NCI-H345 treated with DMSO at 0.1 percent for 48 hours (cell line): ENCODE results near the gene NIPAL3.
A peak's percentile ranks its signal among the peaks of the same experiment; 100 is the strongest.
"Not testable (repeated sequence)": the region's sequence is repeated elsewhere in the genome, so short reads cannot be mapped to it uniquely, and the experiment has no call there.

ENCODE experiments used
- DNase-seq: peaks from one replicate; lab custom pipeline; 2025; ENCODE audit not compliant: unreplicated experiment; lab: John Stamatoyannopoulos, UW

NIPAL3 gene

DNA sequence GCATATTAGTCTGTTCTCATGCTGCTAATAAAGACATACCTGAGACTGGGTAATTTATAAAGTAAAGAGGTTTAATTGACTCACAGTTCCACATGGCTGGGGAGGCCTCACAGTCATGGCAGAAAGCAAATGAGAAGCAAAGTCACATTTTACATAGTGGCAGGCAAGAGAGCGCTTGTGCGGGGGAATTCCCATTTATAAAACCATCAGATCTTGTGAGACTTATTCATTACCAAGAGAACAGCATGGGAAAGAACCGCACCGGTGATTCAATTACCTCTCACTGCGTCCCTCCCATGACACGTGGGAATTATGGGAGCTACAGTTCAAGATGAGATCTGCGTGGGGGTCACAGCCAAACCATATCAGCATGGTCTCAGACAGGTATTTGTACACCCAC, 72.6 kb downstream of the NIPAL3 start:
- not testable (repeated sequence) for DNase-seq

DNA sequence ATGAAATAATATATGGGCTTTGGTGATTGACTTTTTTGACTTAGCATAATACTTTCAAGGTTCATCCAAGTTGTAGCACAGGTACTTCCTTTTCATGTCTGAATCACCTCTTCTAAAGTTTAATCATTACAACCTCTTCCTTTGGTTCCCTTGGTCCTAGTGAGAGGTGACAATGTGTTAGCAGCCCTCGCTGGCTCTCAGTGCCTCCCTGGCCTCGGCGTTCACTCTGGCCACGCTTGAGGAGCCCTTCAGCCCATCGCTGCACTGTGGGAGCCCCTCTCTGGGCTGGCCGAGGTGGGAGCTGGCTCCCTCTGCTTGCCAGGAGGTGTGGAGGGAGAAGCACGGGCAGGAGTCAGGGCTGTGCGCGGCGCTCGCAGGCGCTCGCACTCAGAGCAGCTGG, 74.1 kb downstream of the NIPAL3 start:
- DNase-seq: no peak

DNA sequence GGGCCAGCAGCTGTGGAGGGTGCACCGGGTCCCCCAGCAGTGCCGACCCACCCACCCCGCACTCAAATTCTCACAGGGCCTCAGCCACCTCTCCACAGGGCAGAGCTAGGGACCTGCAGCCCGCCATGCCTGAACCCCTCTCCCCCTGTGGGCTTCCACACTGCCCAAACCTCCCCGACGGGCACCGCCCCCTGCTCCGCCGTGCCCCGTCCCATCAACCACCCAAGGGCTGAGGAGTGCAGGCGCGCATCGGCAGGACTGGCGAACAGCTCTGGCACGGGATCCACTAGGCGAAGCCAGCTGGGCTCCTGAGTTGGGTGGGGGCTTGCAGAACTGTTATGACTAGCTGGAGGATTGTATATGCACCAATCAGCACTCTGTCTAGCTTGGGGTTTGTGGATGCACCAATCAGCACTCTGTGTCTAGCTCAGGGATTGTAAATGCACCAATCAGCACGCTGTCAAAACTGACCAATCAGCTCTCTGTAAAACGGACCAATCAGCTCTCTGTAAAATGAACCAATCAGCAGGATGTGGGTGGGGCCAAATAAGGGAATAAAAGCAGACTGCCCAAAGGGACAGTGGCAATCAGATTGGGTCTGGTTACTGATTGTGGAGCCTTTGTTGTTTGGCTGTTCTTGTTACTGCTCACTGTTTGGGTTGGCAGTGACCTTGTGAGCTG, 74.6 kb downstream of the NIPAL3 start:
- DNase-seq: no peak

DNA sequence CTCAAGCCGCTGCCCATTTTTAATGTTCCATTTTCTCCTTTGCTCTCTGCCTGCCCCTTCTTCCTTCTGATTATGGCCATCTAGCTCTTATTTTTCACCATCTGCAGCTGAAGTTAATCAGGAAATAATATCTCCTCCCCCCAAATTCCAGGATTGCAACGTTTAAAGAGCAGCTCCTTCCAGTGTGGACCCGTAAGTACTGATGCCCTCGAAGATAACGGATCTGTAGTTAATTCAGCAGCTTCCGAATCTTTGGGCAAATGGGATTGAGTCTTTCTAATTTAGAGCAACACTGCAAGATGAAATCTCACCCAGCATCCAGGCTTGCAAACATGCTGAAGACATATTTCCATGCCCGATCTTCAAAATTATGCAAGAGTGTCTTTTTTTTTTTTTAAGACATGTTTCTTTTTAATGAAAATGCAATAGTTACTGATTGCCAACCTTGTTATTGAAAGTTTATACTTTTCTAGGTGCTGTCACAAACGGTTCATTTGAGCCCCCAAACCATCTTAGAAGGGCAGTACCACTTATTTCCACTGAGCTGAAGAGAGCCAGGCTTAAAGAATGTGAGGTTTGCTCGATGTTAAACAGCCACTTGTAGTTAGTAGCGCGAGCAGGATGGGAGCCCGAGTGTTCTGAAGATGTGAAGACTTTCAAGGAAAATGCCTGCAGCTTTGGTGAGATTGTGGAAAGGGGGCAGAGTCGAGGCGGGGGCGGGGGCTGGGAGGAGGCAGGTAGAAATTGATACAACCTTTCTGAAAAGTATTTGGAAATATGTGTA, 76.2 kb downstream of the NIPAL3 start:
- no peak for DNase-seq

DNA sequence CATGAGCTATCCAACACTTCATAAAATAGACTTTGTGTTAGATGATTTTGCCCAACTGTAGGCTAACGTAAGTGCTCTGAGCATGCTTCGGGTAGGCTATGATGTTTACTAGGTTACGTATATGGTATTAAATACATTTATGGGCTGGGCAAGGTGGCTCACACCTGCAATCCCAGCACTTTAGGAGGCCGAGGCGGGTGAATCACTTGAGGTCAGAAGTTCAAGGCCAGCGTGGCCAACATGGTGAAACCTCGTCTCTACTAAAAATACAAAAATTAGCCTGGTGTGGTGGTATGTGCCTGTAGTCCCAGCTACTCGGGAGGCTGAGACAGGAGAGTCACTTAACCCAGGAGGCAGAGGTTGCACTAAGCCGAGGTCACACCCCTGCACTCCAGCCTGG, 77.3 kb downstream of the NIPAL3 start:
- DNase-seq: not testable (repeated sequence)

DNA sequence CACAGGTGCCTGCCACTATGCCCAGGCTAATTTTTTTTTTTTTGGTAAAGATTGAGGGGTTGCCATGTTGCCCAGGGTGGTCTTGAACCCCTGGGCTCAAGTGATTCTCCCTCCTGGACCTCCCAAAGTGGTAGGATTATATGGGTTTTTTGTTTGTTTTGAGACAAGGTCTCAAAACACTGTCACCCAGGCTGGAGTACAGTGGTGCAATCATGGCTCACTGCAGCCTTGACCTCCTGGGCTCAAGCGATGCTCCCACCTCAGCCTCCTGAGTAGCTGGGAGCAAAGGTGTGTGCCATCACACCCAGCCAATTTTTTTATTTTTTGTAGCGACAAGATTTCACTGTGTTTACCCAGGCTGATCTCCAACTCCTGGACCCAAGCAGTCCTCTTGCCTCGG, 78.2 kb downstream of the NIPAL3 start:
- DNase-seq: no peak

DNA sequence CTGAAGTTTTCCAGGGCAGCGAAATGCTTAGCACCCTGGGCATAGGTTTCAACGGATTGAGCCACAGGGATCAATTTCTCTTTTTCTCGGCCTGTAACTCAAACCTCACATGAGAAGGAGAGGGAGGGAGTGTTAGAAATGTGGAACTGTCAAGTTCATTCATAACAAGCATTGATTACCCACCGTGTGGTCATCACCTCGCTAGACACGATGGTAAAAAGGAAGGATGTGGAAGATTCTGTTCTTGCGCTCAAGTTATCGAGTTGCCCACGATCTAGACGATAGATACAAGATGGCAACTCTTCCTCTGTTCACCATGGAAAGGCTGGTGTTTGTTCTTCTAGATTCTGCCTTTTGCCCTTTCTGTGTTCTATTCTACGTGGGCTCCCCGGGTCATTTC, 83.0 kb downstream of the NIPAL3 start:
- no peak for DNase-seq

DNA sequence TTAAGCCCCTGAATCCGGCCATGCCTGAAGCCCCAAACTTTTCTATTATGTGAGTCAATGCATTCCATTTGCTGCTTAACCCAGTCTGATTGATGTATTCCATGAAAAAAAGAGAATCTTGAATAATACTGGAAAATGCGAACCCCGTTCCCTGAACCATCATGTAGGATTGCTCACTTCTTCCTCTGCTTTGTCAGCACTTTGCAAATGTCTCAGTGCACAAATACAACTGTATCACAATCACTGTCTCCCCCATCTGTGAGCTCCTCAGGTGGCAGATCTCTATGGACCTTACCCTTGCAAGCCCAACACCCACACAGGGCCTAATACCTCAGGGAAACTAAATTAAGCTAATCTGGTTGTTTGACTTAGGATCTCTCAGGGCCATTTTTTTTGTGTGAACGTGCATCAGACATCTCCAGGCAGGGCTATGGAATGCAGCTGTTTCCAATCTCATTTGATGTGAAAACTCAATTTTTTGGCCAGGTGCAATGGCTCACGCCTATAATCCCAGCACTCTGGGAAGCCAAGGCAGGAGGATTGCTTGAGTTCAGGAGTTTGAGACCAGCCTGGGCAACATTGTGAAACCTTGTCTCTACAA, 84.9 kb downstream of the NIPAL3 start:
- no peak for DNase-seq

DNA sequence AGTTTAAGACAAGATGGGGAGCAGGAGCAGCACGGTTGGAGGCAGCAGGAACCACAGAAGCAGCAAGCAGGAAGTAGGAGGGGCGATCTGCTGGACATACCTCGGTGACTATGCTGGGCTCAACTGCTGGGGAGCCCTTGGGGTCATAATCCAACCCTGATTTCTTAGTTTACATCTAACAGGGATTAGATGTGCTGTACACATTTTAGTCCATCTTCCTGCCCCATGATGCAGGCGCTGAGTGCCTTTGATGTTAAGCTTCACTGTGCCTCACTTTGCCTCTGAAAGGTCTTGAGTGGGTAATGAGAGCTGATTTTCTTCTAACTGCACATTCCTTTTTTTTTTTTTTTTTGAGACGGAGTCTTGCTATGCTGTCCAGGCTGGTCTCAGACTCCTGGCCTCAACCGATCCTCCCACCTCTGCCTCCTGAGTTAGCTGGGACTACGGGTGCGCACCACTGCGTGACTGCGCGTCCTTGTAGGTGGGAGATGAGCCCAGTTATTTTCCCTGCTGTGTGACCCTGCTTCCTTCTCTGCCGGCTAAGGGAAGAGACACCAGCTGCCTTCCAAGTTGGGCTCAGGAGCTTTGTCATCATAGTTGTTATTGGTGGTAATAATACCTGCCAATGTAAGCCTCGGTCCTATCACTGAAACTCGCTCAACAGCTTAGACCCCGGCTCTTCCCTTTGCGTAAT, 85.9 kb downstream of the NIPAL3 start:
- peak; percentile 38 for DNase-seq

DNA sequence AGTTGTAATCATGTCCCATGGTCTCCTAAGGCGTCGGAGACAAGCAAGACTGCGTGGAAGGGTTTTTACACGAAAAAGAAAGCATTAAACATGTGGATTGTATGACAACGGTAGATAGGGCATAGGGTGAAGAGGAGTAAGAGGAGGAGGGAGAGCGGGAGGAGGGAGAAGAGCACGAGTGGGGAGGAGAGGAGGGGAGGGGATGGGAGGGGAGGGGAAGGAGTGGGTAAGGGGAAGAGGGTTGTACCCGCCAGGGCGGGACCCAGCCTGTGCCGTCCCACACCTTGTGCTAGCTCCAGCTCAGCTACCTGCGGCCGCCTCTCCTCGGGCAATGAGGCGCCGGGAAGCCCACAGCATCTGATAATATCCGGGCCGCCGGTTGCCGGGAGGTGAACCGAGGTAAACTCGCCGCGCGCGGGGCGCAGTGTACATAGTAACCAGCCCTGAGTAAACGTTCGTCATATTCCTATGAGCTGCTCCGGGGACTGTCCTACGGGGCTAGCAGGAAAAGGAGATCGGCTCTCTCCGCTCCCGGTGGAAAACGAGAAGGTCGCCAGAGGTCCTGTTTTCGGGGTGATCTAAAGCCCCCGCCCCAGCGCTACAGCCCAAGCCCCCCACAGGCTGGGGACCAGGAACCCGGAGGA, 86.6 kb downstream of the NIPAL3 start:
- peak; percentile 49 for DNase-seq

DNA sequence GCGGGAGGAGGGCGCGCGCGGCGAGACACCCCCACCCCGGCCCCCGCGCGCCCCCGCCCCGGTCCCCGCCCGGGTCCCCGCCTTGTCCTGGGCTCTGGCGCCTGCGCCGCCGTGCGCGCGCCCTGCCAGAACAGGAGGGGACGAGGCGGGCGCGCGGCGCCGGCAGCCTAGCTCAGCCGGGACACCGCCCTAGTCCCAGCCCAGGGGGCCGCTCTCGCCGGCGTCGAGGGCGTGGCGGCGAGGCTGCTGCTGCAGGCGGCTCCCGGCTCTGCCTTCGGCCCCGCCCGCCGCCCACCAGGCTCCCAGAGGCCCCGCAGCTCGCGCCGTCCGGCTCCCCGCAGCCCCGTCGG, 87.1 kb downstream of the NIPAL3 start, which contains the start of gene RCAN3:
Gene RCAN3 (plus strand): TSS at position 128 of the 350 bp plus-strand sequence. CDS start 11,537 bp downstream, outside the sequence.
- DNase-seq: peak; percentile 80

DNA sequence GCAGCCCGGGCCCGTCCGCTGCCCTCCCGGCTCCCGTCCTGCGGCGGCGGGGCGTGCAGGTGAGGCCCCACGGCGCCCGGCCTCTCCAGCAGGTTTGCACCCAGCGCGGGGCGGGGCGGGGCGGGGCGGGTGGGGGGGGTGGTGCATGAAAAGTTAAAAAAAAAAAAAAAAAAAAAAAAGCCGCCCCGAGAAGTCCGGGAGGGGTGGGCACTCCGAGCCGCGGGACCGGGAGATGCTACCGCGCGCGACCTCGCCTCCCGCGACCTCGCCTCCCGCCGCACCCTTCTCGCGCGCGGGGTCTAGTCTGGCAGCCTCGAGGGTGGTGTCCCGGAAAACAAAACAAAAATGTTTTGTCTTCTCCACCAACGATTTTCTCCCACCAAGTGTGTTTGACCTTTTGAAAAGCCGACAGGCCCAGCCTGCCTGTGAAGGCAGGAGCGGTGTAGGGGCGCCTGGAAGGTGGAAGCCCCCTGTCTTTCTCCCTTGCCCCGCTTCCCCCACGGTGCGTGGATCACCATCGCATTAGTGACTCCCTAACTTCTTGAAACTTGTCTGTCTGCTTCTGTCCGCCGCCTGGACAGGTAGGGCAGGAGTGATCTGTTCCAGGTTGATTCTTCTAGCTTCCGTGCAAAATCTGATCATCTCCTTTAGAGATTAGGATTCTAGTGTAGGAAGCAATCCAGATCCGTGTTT, 87.6 kb downstream of the NIPAL3 start:
- peak; percentile 52 for DNase-seq

DNA sequence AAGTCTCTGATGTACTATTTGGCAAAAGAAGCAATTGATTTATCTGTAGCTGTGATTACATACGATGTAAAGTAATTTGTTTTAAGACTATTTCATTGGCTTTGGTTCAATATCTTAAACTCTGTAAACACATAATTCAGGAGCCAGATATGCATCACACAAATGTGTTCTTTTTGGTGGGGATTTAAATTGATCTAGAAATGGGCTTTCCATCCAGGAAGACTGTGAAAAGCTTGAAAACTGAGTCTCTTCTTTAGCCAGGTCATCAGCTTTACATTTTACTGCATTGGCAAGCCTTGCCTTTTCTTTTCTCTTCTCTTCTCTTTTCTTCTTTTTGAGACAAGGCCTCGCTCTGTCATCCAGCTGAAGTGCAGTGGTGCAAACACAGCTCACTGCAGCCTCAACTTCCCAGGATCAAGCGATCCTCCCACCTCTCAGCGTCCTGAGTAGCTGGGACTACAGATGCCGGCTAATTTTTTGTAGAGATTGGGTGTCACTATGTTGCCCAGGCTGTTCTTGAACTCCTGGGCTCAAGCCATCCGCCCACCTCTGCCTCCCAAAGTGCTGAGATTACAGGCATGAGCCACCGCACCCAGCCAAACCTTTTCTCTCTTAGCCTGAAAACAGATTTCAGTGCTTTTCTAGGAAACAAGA, 88.4 kb downstream of the NIPAL3 start:
- DNase-seq: no peak

DNA sequence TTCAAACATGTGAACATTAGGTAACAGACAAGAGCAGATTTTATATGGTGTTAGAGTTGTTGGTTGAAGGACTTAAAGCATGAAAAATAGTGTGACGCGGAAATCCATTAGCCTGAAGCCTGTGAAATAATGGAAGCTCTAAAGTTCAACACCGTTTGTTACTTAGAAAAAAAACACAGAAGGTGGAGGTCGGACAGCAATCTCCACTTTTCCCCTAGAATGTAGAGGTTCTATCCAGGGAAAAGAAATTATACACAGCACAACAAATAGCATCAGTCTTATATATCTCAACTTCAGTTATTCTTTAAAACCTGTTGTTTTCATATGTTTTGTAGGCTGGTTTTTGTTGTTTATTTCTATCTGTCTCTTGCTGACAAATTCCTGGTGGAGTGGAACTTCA, 89.0 kb downstream of the NIPAL3 start:
- DNase-seq: no peak

DNA sequence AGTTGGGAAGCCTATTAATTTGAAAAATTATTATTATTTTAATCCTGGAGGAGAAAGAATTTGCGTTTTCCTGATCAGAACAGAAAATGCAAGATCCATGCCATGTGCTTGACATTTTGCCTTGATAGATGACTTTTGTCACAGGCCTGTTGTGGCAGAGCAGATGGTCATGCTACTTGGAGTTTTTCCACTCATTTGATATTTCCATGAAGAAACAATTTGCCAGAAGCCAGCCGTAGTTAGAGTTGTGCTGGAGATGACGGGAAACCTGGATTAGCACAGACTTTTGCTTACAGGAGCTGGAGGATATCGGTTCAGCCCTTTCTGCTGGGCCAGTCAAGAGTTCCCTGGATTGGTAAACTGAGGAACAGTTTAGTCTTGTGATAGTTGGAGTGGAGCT, 90.2 kb downstream of the NIPAL3 start:
- DNase-seq: no peak

DNA sequence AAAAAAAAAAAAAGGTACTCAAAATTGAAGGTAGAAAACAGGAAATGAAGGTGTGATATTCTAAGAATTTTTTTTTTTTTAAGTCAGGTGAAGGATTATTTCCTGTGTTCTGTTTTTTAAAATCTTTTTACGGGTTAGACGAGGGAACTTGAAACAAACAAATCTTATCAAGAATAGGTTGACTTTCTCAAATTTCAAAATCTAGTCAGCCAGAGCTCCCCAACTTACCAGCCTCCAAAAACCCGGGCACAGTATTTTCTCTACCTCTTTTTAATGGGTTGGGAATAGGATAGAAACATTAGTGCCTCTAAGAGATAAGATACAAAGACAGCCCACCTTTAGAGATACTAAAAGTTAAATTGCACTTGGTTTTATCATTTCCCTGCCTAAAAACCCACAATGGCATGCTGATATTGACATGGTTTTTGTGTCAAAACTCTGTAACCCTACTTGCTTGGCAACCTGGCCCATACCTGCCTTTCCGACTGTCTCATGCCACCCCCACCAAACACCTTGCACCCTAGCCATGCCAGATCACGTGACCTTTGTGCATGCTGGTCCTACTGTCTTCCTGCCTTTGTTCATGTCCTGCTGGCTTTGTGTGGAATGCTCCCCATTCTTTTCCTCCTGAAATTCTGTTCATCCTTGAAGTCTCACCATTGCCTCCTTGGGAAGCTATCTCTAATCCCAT, 91.2 kb downstream of the NIPAL3 start:
- DNase-seq: no peak

DNA sequence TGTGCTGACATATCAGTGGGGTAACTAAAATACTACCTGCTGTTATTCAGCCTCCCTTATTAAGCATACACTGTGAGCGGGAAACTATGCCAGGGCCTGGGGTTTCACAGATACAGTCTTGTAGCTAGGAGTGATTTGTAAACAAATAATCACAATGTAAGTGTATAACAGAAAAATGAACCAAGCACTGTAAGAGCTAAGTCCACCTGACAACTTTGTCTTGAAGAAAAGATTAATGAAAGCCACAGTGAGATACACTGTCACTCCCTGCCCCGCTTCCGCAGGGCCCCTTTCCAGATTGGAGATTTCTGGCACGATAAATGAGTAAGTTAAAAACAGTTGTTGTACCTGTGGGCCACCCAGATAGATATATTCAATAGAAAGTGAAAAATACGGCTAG, 91.8 kb downstream of the NIPAL3 start:
- no peak for DNase-seq

DNA sequence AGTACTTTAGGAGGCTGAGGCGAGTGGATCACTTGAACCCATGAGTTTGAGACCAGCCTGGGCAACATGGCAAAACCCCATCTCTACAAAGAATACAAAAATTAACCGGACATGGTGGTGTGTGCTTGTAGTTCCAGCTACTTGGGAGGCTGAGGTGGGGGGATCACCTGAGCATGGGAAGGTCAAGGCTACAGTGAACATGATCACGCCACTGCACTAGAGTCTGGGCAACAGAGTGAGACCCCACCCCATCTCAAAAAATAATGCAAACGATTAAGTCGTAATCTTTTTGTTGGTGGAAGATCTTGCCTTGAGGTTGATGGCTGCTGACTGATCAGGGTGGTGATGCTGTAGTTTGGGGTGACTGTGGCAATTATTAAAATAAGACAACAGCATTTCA, 93.3 kb downstream of the NIPAL3 start:
- no peak for DNase-seq

DNA sequence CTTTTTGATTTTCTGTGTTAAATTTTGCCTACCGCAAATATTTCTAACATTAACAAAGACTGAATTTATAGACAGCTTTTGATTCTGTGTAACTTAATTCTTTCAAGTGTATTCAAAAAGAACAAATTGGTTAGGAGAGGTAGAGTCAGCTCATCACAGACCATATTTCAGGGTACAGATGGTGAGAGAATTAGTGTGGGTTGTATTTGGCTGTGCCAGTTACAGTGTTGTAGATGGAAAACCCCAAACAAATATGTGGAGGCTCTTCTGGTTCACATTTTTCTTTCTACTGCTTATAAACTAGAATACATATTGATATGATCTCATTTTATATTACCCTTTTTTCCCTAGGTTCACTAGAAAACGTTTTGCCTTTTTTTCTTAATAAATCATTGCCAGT, 98.1 kb downstream of the NIPAL3 start:
- no peak for DNase-seq
